ENCODE results near the gene CPSF7.
A peak's percentile ranks its signal among the peaks of the same experiment; 100 is the strongest.

Gene CPSF7

GRCh38 chr11:61368646-61369045 lies 61.1 kb downstream of the CPSF7 start:
- Histone ChIP-seq H3K36me3 (peaks cover 43% of the 10 kb centered on the region), H3K9me3 (no peaks in the 10 kb centered on the region), H3K4me1 (peaks cover 7% of the 10 kb centered on the region), H3K4me3 (ENCODE audit: low read depth, low read length) (no peak overlapping the region), H3K27me3 (no peaks in the 10 kb centered on the region)
- DNase-seq: no peak
- TF ChIP-seq, protein P1, sequence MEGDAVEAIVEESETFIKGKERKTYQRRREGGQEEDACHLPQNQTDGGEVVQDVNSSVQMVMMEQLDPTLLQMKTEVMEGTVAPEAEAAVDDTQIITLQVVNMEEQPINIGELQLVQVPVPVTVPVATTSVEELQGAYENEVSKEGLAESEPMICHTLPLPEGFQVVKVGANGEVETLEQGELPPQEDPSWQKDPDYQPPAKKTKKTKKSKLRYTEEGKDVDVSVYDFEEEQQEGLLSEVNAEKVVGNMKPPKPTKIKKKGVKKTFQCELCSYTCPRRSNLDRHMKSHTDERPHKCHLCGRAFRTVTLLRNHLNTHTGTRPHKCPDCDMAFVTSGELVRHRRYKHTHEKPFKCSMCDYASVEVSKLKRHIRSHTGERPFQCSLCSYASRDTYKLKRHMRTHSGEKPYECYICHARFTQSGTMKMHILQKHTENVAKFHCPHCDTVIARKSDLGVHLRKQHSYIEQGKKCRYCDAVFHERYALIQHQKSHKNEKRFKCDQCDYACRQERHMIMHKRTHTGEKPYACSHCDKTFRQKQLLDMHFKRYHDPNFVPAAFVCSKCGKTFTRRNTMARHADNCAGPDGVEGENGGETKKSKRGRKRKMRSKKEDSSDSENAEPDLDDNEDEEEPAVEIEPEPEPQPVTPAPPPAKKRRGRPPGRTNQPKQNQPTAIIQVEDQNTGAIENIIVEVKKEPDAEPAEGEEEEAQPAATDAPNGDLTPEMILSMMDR (IDR thresholded peaks at IDR 0.05; ENCODE audit: low read depth, low read length): no peak

- Histone ChIP-seq H3K4me1 (peaks cover 7% of the 10 kb centered on the region), H3K27me3 (no peaks in the 10 kb centered on the region), H3K4me3 (ENCODE audit: low read depth, low read length) (no peak overlapping the region), H3K36me3 (peaks cover 43% of the 10 kb centered on the region), H3K9me3 (no peaks in the 10 kb centered on the region)
- DNase-seq: peak; percentile 24
- TF ChIP-seq, protein P1 (IDR thresholded peaks at IDR 0.05; ENCODE audit: low read depth, low read length): no peak
These were observed 62.4 kb downstream of the CPSF7 start for GRCh38 chr11:61367406-61367805.

DNA sequence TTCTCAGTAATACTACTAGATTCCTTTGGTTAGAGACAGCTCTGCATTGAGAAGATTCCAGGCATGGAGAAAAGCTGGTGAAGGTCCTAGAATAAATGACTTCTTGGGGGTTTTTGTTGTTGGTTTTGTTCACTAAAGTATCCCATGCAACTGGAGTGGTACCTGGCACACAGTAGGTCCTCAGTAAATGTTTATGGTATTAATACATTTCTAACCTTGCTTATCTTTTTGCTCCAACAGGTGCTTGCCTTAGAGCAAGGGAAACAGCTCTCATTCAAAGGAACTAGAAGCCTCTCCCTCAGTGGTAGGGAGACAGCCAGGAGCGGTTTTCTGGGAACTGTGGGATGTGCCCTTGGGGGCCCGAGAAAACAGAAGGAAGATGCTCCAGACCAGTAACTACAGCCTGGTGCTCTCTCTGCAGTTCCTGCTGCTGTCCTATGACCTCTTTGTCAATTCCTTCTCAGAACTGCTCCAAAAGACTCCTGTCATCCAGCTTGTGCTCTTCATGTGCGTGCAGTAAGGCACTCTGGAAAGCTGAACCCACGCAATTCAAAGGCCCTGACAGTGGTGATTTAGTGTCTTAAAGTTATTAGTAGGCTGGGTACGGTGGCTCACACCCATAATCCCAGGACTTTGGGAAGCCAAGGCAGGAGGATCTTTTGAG lies 65.6 kb downstream of the CPSF7 start:
- Histone ChIP-seq H3K4me3 (ENCODE audit: low read depth, low read length) (no peak overlapping the region), H3K36me3 (peaks cover 40% of the 10 kb centered on the region), H3K27me3 (no peaks in the 10 kb centered on the region), H3K4me1 (peaks cover 7% of the 10 kb centered on the region), H3K9me3 (no peaks in the 10 kb centered on the region)
- TF ChIP-seq, protein P1 (IDR thresholded peaks at IDR 0.05; ENCODE audit: low read depth, low read length): no peak
- no peak for DNase-seq

- peaks cover 26% of the 10 kb centered on the region for H3K36me3 ChIP-seq
- H3K9me3 ChIP-seq: no peaks in the 10 kb centered on the region
- DNase-seq: no peak
- H3K27me3 ChIP-seq: no peaks in the 10 kb centered on the region
- TF ChIP-seq, protein P1 (IDR thresholded peaks at IDR 0.05; ENCODE audit: low read depth, low read length): no peak
- H3K4me1 ChIP-seq: peaks cover 5% of the 10 kb centered on the region; the same call in 1 of the 2 replicates
- H3K4me3 ChIP-seq (ENCODE audit: low read depth, low read length): peak overlapping the region; percentile 76
These were observed 67.3 kb downstream of the CPSF7 start for GRCh38 chr11:61362542-61362875.

DNA sequence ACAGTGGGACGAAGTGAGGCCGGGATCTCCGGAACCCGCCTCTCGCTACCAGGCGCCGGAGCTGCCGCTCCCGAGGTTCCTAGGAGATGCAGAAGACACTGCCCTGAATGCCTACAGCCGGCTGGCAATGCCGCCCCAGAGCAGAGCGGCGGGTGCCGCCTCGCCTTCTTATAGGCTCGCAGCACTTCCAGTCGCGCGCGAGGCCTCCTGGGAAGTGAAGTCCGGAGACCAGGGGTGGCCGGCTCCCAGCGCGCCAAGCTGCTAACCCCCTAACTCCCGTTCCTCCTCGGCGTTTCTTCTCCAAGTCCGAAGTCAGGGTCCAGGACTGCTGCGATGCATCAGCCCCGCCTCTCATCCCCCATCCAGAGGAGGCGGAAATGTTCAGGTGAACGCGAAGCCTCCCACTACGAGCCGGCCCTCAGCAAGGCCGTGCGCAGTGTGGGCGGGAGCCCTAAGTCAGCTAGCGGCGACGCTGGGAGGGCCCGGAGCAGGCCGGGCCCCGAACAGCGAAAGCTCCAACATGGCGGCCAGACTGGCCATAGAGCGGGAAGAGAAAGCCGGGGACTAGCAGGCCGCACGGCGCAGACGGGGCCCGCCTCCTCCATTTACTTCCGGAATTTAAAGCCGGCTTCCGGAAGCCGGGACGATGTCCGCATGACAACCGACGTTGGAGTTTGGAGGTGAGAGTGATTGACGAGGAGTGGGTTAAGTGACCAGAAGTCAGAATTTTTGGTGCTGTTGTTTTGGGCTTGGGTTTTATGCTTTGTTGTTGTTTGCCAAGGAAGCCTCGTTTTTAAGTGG lies 67.8 kb downstream of the CPSF7 start, which contains the start of the genes CYB561A3 and TMEM138:
TSS of gene CYB561A3 (minus strand) at position 142 of the 801 bp plus-strand sequence. CDS start 5,169 bp downstream, outside the sequence.
TSS of gene TMEM138 (plus strand) at position 634 of the 801 bp plus-strand sequence. CDS start 2,017 bp downstream, outside the sequence.
- no peaks in the 10 kb centered on the region for H3K27me3 ChIP-seq
- H3K4me3 ChIP-seq (ENCODE audit: low read depth, low read length): peak within 1 kb of the TSS; percentile 76
- TF ChIP-seq, protein P1 (IDR thresholded peaks at IDR 0.05; ENCODE audit: low read depth, low read length): no peak
- DNase-seq: peak; percentile 87
- H3K36me3 ChIP-seq: peaks cover 26% of the 10 kb centered on the region
- H3K4me1 ChIP-seq: peaks cover 4% of the 10 kb centered on the region; the same call in 1 of the 2 replicates
- H3K9me3 ChIP-seq: no peaks in the 10 kb centered on the region

Measured in BE2C (cell line).